Measurements from ENCODE around the gene PCDHA10. TPM values are rescaled to one million over a fixed set of nuclear protein-coding genes. Genes with fewer than 3 reads are reported as not detected.

PCDHA10 gene
- total RNA-seq, 1 donor from 2014 or later = 11.7 TPM

GRCh38 chr5:140883927-140884697 is 28.4 kb downstream of the PCDHA10 start:
- Histone ChIP-seq H3K9me3 (ENCODE audit: low read depth) (no peaks in the 10 kb centered on the region), H3K4me2 (no peak overlapping the region), H3K27me3 (no peaks in the 10 kb centered on the region), H3K4me1 (no peaks in the 10 kb centered on the region), H3F3A (ENCODE audit: low read depth) (no peaks in the 10 kb centered on the region), H3K4me3 (no peak overlapping the region), H4K20me1 (ENCODE audit: low read depth) (no peaks in the 10 kb centered on the region), H3K36me3 (no peaks in the 10 kb centered on the region), H3K79me2 (ENCODE audit: low read depth) (no peaks in the 10 kb centered on the region), H3K27ac (no peak overlapping the region), H3K9ac (no peak overlapping the region), H2AFZ (replicated peaks) (no peak overlapping the region)
- no peak overlapping the region for H3K4me3 Mint-ChIP-seq
- no peaks in the 10 kb centered on the region for H3K4me1 Mint-ChIP-seq
- no peaks in the 10 kb centered on the region for H3K27me3 Mint-ChIP-seq (ENCODE audit: insufficient read depth, low read depth)
- DNase-seq (ENCODE audit: low spot score) = no peak
- H3K9me3 Mint-ChIP-seq = peaks cover 39% of the 10 kb centered on the region
- H3K36me3 Mint-ChIP-seq = peaks cover 35% of the 10 kb centered on the region
- TF ChIP-seq CTCF (IDR thresholded peaks at IDR 0.05) (no peak), EZH2phosphoT487 (IDR thresholded peaks at IDR 0.05) (no peak), EZH2 (IDR thresholded peaks at IDR 0.05) (no peak)
- no peak overlapping the region for H3K27ac Mint-ChIP-seq

GRCh38 chr5:140916325-140916724 is 60.6 kb downstream of the PCDHA10 start:
- Histone ChIP-seq H3K27ac (no peak overlapping the region), H4K20me1 (ENCODE audit: low read depth) (no peaks in the 10 kb centered on the region), H2AFZ (replicated peaks) (no peak overlapping the region), H3K4me1 (no peaks in the 10 kb centered on the region), H3K27me3 (no peaks in the 10 kb centered on the region), H3K9ac (no peak overlapping the region), H3K4me3 (no peak overlapping the region), H3K9me3 (ENCODE audit: low read depth) (no peaks in the 10 kb centered on the region), H3K79me2 (ENCODE audit: low read depth) (no peaks in the 10 kb centered on the region), H3K4me2 (no peak overlapping the region), H3F3A (ENCODE audit: low read depth) (no peaks in the 10 kb centered on the region), H3K36me3 (no peaks in the 10 kb centered on the region)
- Mint-ChIP-seq H3K27me3 (ENCODE audit: insufficient read depth, low read depth) (no peaks in the 10 kb centered on the region), H3K27ac (no peak overlapping the region), H3K36me3 (peaks cover under 1% of the 10 kb centered on the region), H3K4me1 (no peaks in the 10 kb centered on the region), H3K9me3 (peaks cover 31% of the 10 kb centered on the region), H3K4me3 (no peak overlapping the region)
- TF ChIP-seq CTCF (IDR thresholded peaks at IDR 0.05) (no peak), EZH2 (IDR thresholded peaks at IDR 0.05) (no peak), EZH2phosphoT487 (IDR thresholded peaks at IDR 0.05) (no peak)
- DNase-seq (ENCODE audit: low spot score) = no peak

Other genes starting within 250 kb of the PCDHA10 start
- not detected in 2 replicates for gene CD14, start 222.7 kb upstream of the PCDHA10 start, total RNA-seq (ENCODE audit: low replicate concordance)
- gene TMCO6, start 216.4 kb upstream of the PCDHA10 start, total RNA-seq (ENCODE audit: low replicate concordance) = 17.8 and 106 TPM in 2 replicates
- 53.8 and 59.4 TPM in 2 replicates for gene NDUFA2, start 208.3 kb upstream of the PCDHA10 start, total RNA-seq (ENCODE audit: low replicate concordance)
- 97.0 and 131 TPM in 2 replicates for gene IK, start 208.1 kb upstream of the PCDHA10 start, total RNA-seq (ENCODE audit: low replicate concordance)
- 6.9 and 15.1 TPM in 2 replicates for gene WDR55, start 191.0 kb upstream of the PCDHA10 start, total RNA-seq (ENCODE audit: low replicate concordance)
- 0.37 and 1.1 TPM in 2 replicates for gene DND1, start 182.3 kb upstream of the PCDHA10 start, total RNA-seq (ENCODE audit: low replicate concordance)
- gene HARS1, start 164.5 kb upstream of the PCDHA10 start, total RNA-seq (ENCODE audit: low replicate concordance) = 44.9 and 45.7 TPM in 2 replicates
- 30.6 and 34.1 TPM in 2 replicates for gene HARS2, start 164.4 kb upstream of the PCDHA10 start, total RNA-seq (ENCODE audit: low replicate concordance)
- 62.2 and 71.5 TPM in 2 replicates for gene ZMAT2, start 155.4 kb upstream of the PCDHA10 start, total RNA-seq (ENCODE audit: low replicate concordance)
- gene PCDHA1, start 69.8 kb upstream of the PCDHA10 start, total RNA-seq (ENCODE audit: low replicate concordance) = 0.19 and 0.24 TPM in 2 replicates
- 3.7 and 5.9 TPM in 2 replicates for gene PCDHA2, start 61.0 kb upstream of the PCDHA10 start, total RNA-seq (ENCODE audit: low replicate concordance)
- gene PCDHA3, start 54.8 kb upstream of the PCDHA10 start, total RNA-seq (ENCODE audit: low replicate concordance) = 2.8 and 4.0 TPM in 2 replicates
- gene PCDHA4, start 48.8 kb upstream of the PCDHA10 start, total RNA-seq (ENCODE audit: low replicate concordance) = 9.7 and 13.7 TPM in 2 replicates
- gene PCDHA5, start 34.3 kb upstream of the PCDHA10 start, total RNA-seq (ENCODE audit: low replicate concordance) = 2.4 and 2.7 TPM in 2 replicates
- gene PCDHA6, start 27.9 kb upstream of the PCDHA10 start, total RNA-seq (ENCODE audit: low replicate concordance) = 2.0 and 2.8 TPM in 2 replicates
- 0.36 and 2.7 TPM in 2 replicates for gene PCDHA7, start 21.6 kb upstream of the PCDHA10 start, total RNA-seq (ENCODE audit: low replicate concordance)
- 0.90 and 1.6 TPM in 2 replicates for gene PCDHA8, start 14.7 kb upstream of the PCDHA10 start, total RNA-seq (ENCODE audit: low replicate concordance)
- 2.0 TPM in 2 replicates for gene PCDHA9, start 7.5 kb upstream of the PCDHA10 start, total RNA-seq (ENCODE audit: low replicate concordance)
- gene PCDHA11, start 13.1 kb downstream of the PCDHA10 start, total RNA-seq (ENCODE audit: low replicate concordance) = 5.4 and 6.3 TPM in 2 replicates
- gene PCDHA12, start 19.4 kb downstream of the PCDHA10 start, total RNA-seq (ENCODE audit: low replicate concordance) = 3.4 and 5.9 TPM in 2 replicates
- gene PCDHA13, start 26.2 kb downstream of the PCDHA10 start, total RNA-seq (ENCODE audit: low replicate concordance) = 1.9 and 2.3 TPM in 2 replicates
- 2.9 and 5.9 TPM in 2 replicates for gene PCDHAC1, start 70.4 kb downstream of the PCDHA10 start, total RNA-seq (ENCODE audit: low replicate concordance)
- 1.9 and 2.5 TPM in 2 replicates for gene PCDHAC2, start 110.6 kb downstream of the PCDHA10 start, total RNA-seq (ENCODE audit: low replicate concordance)
- gene PCDHB1, start 195.5 kb downstream of the PCDHA10 start, total RNA-seq (ENCODE audit: low replicate concordance) = 0.03 and 0.07 TPM in 2 replicates
- gene PCDHB2, start 238.7 kb downstream of the PCDHA10 start, total RNA-seq (ENCODE audit: low replicate concordance) = 34.2 and 48.4 TPM in 2 replicates
- 5.6 and 6.7 TPM in 2 replicates for gene PCDHB3, start 244.6 kb downstream of the PCDHA10 start, total RNA-seq (ENCODE audit: low replicate concordance)